Duodenal mucosa (tissue), 2 donors: ENCODE measurements around the gene MED15.
"Not testable (repeated sequence)": the region's sequence is repeated elsewhere in the genome, so short reads cannot be mapped to it uniquely, and the experiment has no call there.

Experiments used
- H3K27ac ChIP-seq: one replicate; pipeline ENCODE4 v1.7.0; 2013; ENCODE audit warnings: low read depth, low read length
- H3K27me3 ChIP-seq, 2 donors: one replicate each; pipeline ENCODE4 v1.7.0; 2013; ENCODE audit warnings: low read length in 2 of 2, control low read depth in 1 of 2; ENCODE audit not compliant: insufficient read depth in 2 of 2, control insufficient read depth in 1 of 2
- H3K36me3 ChIP-seq, 2 donors: one replicate each; pipeline ENCODE4 v1.7.0; 2013; ENCODE audit warnings: low read length in 2 of 2, control low read depth in 1 of 2; ENCODE audit not compliant: insufficient read depth in 2 of 2, control insufficient read depth in 1 of 2
- H3K4me1 ChIP-seq, 2 donors: one replicate each; pipeline ENCODE4 v1.7.0; 2013; ENCODE audit warnings: low read length in 2 of 2, control low read depth in 1 of 2; ENCODE audit not compliant: insufficient read depth in 2 of 2, control insufficient read depth in 1 of 2
- H3K4me3 ChIP-seq, 2 donors: one replicate each; pipeline ENCODE4 v1.7.0; 2013; ENCODE audit warnings: low read length in 2 of 2, low read depth in 1 of 2
- H3K9ac ChIP-seq, 2 donors: one replicate each; pipeline ENCODE4 v1.7.0; 2013; ENCODE audit warnings: low read length in 2 of 2, low read depth in 1 of 2
- H3K9me3 ChIP-seq, 2 donors: one replicate each; pipeline ENCODE4 v1.7.0; 2013; ENCODE audit warnings: low read length in 2 of 2, control low read depth in 1 of 2; ENCODE audit not compliant: control insufficient read depth in 1 of 2

MED15 gene

GRCh38 chr22:20532256-20532993 is 25.0 kb downstream of the MED15 start:
- Histone ChIP-seq H3K27me3 (no peaks in the 10 kb centered on the region), H3K4me1 (peaks cover 29 to 34% of the 10 kb centered on the region in 2 donors), H3K9me3 (no peaks in the 10 kb centered on the region), H3K4me3 (no peak overlapping the region), H3K36me3 (peaks cover 18 to 36% of the 10 kb centered on the region in 2 donors), H3K27ac (no peak overlapping the region), H3K9ac (no peak overlapping the region)

- no peaks in the 10 kb centered on the region for H3K27me3 ChIP-seq
- peaks cover 18 to 38% of the 10 kb centered on the region in 2 donors for H3K36me3 ChIP-seq
- peaks cover 29 to 34% of the 10 kb centered on the region in 2 donors for H3K4me1 ChIP-seq
- H3K9ac ChIP-seq: no peak overlapping the region
- H3K4me3 ChIP-seq: no peak overlapping the region
- H3K27ac ChIP-seq: no peak overlapping the region
- no peaks in the 10 kb centered on the region for H3K9me3 ChIP-seq
These were observed 25.9 kb downstream of the MED15 start for GRCh38 chr22:20533095-20533878.

GRCh38 chr22:20533879-20534265 is 26.5 kb downstream of the MED15 start:
- no peak overlapping the region for H3K27ac ChIP-seq
- no peaks in the 10 kb centered on the region for H3K9me3 ChIP-seq
- H3K4me1 ChIP-seq: peaks cover 29 to 34% of the 10 kb centered on the region in 2 donors

GRCh38 chr22:20536590-20537324 is 29.3 kb downstream of the MED15 start:
- no peak overlapping the region for H3K9ac ChIP-seq

More at GRCh38 chr22:20533879-20534265, 26.5 kb downstream of the MED15 start:
- peaks cover 12 to 38% of the 10 kb centered on the region in 2 donors for H3K36me3 ChIP-seq
- H3K27me3 ChIP-seq: no peaks in the 10 kb centered on the region
- no peak overlapping the region for H3K9ac ChIP-seq
- H3K4me3 ChIP-seq: no peak overlapping the region

GRCh38 chr22:20537325-20537756 is 29.9 kb downstream of the MED15 start:
- Histone ChIP-seq H3K9me3 (no peaks in the 10 kb centered on the region), H3K36me3 (peaks cover 14 to 50% of the 10 kb centered on the region in 2 donors), H3K27ac (no peak overlapping the region), H3K4me1 (peaks cover 2 to 8% of the 10 kb centered on the region in 2 donors), H3K9ac (no peak overlapping the region), H3K27me3 (no peaks in the 10 kb centered on the region), H3K4me3 (no peak overlapping the region)

More at GRCh38 chr22:20536590-20537324, 29.3 kb downstream of the MED15 start:
- no peaks in the 10 kb centered on the region for H3K27me3 ChIP-seq
- peaks cover 8 to 14% of the 10 kb centered on the region in 2 donors for H3K4me1 ChIP-seq
- H3K27ac ChIP-seq: no peak overlapping the region
- no peaks in the 10 kb centered on the region for H3K9me3 ChIP-seq
- H3K4me3 ChIP-seq: no peak overlapping the region
- H3K36me3 ChIP-seq: peaks cover 14 to 47% of the 10 kb centered on the region in 2 donors

- Histone ChIP-seq H3K9me3 (no peaks in the 10 kb centered on the region), H3K27ac (no peak overlapping the region), H3K9ac (no peak overlapping the region), H3K27me3 (no peaks in the 10 kb centered on the region), H3K4me3 (no peak overlapping the region), H3K4me1 (peaks cover 0 to 3% of the 10 kb centered on the region in 2 donors), H3K36me3 (peaks cover 14 to 50% of the 10 kb centered on the region in 2 donors)
These were observed 30.6 kb downstream of the MED15 start for GRCh38 chr22:20537983-20538382.

DNA sequence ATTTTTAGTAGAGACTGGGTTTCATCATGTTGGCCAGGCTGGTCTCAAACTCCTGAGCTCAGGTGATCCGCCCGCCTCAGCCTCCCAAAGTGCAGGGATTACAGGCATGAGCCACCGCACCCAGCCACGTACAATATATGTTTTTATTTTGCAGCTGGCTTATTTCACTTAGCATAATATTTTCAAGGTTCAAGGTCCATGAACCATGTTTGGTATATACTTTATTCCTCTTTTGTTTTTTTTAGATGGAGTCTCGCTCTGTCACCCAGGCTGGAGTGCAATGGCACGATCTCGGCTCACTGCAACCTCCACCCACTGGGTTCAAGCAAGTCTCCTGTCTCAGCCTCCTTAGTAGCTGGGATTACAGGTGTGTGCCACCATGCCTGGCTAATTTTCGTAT is 31.5 kb downstream of the MED15 start:
- H3K4me3 ChIP-seq, H3K9me3 ChIP-seq, H3K27ac ChIP-seq, H3K27me3 ChIP-seq, H3K4me1 ChIP-seq, H3K9ac ChIP-seq: not testable (repeated sequence)
- H3K36me3 ChIP-seq: peaks cover 14 to 43% of the 10 kb centered on the region in 2 donors

DNA sequence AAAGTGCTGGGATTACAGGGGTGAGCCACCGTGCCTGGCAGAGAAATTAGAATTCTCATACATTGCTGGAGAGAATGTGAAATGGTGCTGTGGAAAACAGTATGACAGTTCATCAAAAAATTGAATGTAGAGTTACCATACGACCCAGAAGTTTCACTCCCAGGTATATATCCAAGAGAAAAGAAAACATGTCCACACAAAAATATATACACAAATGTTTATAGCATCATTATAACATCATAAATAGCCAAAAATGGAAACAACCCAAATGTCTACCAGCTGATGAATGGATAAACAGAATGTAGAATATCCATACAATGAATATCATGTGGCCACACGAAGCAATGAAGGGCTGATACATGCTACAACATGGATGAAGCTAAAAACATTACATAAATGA is 34.6 kb downstream of the MED15 start:
- no peaks in the 10 kb centered on the region for H3K27me3 ChIP-seq
- no peak overlapping the region for H3K9ac ChIP-seq
- peaks cover 11 to 42% of the 10 kb centered on the region in 2 donors for H3K36me3 ChIP-seq
- H3K4me3 ChIP-seq: no peak overlapping the region
- H3K4me1 ChIP-seq: peaks cover 0 to 3% of the 10 kb centered on the region in 2 donors
- H3K9me3 ChIP-seq: no peaks in the 10 kb centered on the region
- H3K27ac ChIP-seq: no peak overlapping the region

- peaks cover 0 to 3% of the 10 kb centered on the region in 2 donors for H3K4me1 ChIP-seq
- no peak overlapping the region for H3K27ac ChIP-seq
- H3K36me3 ChIP-seq: peaks cover 4 to 35% of the 10 kb centered on the region in 2 donors
- no peak overlapping the region for H3K4me3 ChIP-seq
- no peaks in the 10 kb centered on the region for H3K27me3 ChIP-seq
- no peaks in the 10 kb centered on the region for H3K9me3 ChIP-seq
- H3K9ac ChIP-seq: no peak overlapping the region
These were observed 35.3 kb downstream of the MED15 start for GRCh38 chr22:20542736-20543135.

GRCh38 chr22:20545318-20545634 is 37.9 kb downstream of the MED15 start:
- H3K4me3 ChIP-seq, H3K9me3 ChIP-seq, H3K9ac ChIP-seq, H3K27me3 ChIP-seq, H3K27ac ChIP-seq: not testable (repeated sequence)
- Histone ChIP-seq H3K36me3 (peaks cover 0 to 18% of the 10 kb centered on the region in 2 donors), H3K4me1 (peaks cover 9 to 14% of the 10 kb centered on the region in 2 donors)
